GM23338 (cell line): ENCODE results near the gene EFNB2. TPM values are rescaled to one million over a fixed set of nuclear protein-coding genes. Genes with fewer than 3 reads are reported as not detected.

Source experiments
- ATAC-seq: fragments of 200-7000 bp; cut with Tn5 transposase; 3 replicates; pipeline ENCODE4 v1.9.1; 2020
- DNase-seq: peaks from one replicate; pipeline ENCODE4 v3.0.0-alpha.2; 2015; ENCODE audit warnings: low spot score
- H2AFZ ChIP-seq: fragments of 200-600 bp; sonication (generic); 2 replicates; pipeline ENCODE4 v1.8.0; 2016; ENCODE audit warnings: antibody characterized with exemption, mild to moderate bottlenecking, moderate library complexity
- H3F3A ChIP-seq: fragments of 200-600 bp; sonication (generic); replicated peaks from 2 replicates; pipeline ENCODE4 v1.8.0; 2017; ENCODE audit warnings: antibody characterized with exemption, mixed run types, low read depth
- H3K27ac ChIP-seq: fragments of 200-600 bp; sonication (generic); 2 replicates; pipeline ENCODE4 v1.6.1; 2016; ENCODE audit warnings: low read depth
- H3K27me3 ChIP-seq: fragments of 200-600 bp; sonication (generic); 2 replicates; pipeline ENCODE4 v1.8.0; 2016; ENCODE audit warnings: mild to moderate bottlenecking, mixed run types, moderate library complexity; ENCODE audit not compliant: insufficient read depth
- H3K36me3 ChIP-seq: fragments of 200-600 bp; sonication (generic); 2 replicates; pipeline ENCODE4 v1.8.0; 2016; ENCODE audit warnings: mild to moderate bottlenecking; ENCODE audit not compliant: insufficient read depth
- H3K4me1 ChIP-seq: fragments of 200-600 bp; sonication (generic); 2 replicates; pipeline ENCODE4 v1.8.0; 2016; ENCODE audit warnings: mild to moderate bottlenecking, moderate library complexity; ENCODE audit not compliant: insufficient read depth
- H3K4me2 ChIP-seq: fragments of 200-600 bp; sonication (generic); 2 replicates; pipeline ENCODE4 v1.7.1; 2017; ENCODE audit warnings: mixed run types
- H3K4me3 ChIP-seq: fragments of 200-600 bp; sonication (generic); 2 replicates; pipeline ENCODE4 v1.6.1; 2016; ENCODE audit warnings: mixed run types
- H3K79me2 ChIP-seq: fragments of 200-600 bp; sonication (generic); replicated peaks from 2 replicates; pipeline ENCODE4 v1.8.0; 2017; ENCODE audit warnings: mild to moderate bottlenecking; ENCODE audit not compliant: insufficient read depth
- H3K9me2 ChIP-seq: fragments of 200-600 bp; sonication (generic); 2 replicates; pipeline ENCODE4 v1.8.0; 2017; ENCODE audit not compliant: insufficient read depth
- H4K20me1 ChIP-seq: fragments of 200-600 bp; sonication (generic); replicated peaks from 2 replicates; pipeline ENCODE4 v1.8.0; 2017; ENCODE audit warnings: mild to moderate bottlenecking; ENCODE audit not compliant: insufficient read depth
- H3K27ac Mint-ChIP-seq: 2 replicates; pipeline ENCODE4 v1.8.0; 2020; ENCODE audit warnings: inconsistent platforms, mild to moderate bottlenecking, moderate library complexity, mixed read lengths
- H3K27me3 Mint-ChIP-seq: 3 replicates; pipeline ENCODE4 v1.8.0; 2022; ENCODE audit warnings: low read depth, mild to moderate bottlenecking, moderate library complexity, mixed read lengths, inconsistent platforms; ENCODE audit not compliant: insufficient read depth, poor library complexity
- H3K36me3 Mint-ChIP-seq: 3 replicates; pipeline ENCODE4 v1.8.0; 2021; ENCODE audit warnings: low read depth, mild to moderate bottlenecking, inconsistent platforms, moderate library complexity, mixed read lengths
- H3K4me1 Mint-ChIP-seq: 3 replicates; pipeline ENCODE4 v1.8.0; 2020; ENCODE audit warnings: mild to moderate bottlenecking, inconsistent platforms, mixed read lengths
- H3K4me3 Mint-ChIP-seq: 3 replicates; pipeline ENCODE4 v1.8.0; 2021; ENCODE audit warnings: moderate library complexity, mild to moderate bottlenecking, inconsistent platforms, mixed read lengths
- H3K9me3 Mint-ChIP-seq: 3 replicates; pipeline ENCODE4 v1.8.0; 2020; ENCODE audit warnings: moderate library complexity, mild to moderate bottlenecking, inconsistent platforms, mixed read lengths
- CTCF ChIP-seq, 2 experiments: fragments of 200-600 bp in 1 of 2; sonication (generic) in 1 of 2; conservative IDR thresholded peaks; 2 replicates each; pipeline versions ENCODE4 v1.5.1 to v1.6.1; 2016 to 2017; ENCODE audit warnings: antibody characterized with exemption in 2 of 2, low read depth in 2 of 2, mild to moderate bottlenecking in 2 of 2, moderate library complexity in 1 of 2
- ETS1 ChIP-seq: IDR thresholded peaks from 2 replicates; pipeline ENCODE4 v1.6.1; 2016; ENCODE audit warnings: antibody characterized with exemption
- EZH2 ChIP-seq: fragments of 200-600 bp; sonication (generic); IDR thresholded peaks from one replicate; pipeline ENCODE4 v1.8.0; 2017; ENCODE audit warnings: antibody characterized with exemption, mild to moderate bottlenecking, low read depth; ENCODE audit not compliant: unreplicated experiment
- EZH2phosphoT487 ChIP-seq: fragments of 200-600 bp; sonication (generic); IDR thresholded peaks from one replicate; pipeline ENCODE4 v1.8.1; 2018; ENCODE audit warnings: antibody characterized with exemption; ENCODE audit not compliant: unreplicated experiment
- NANOG ChIP-seq: IDR thresholded peaks from 2 replicates; pipeline ENCODE4 v1.6.1; 2016; ENCODE audit warnings: antibody characterized with exemption, borderline replicate concordance
- POLR2AphosphoS5 ChIP-seq: IDR thresholded peaks from 2 replicates; pipeline ENCODE4 v1.6.1; 2016; ENCODE audit warnings: antibody characterized with exemption, low read depth
- STAT1 ChIP-seq: IDR thresholded peaks from one replicate; pipeline ENCODE4 v1.6.1; 2016; ENCODE audit warnings: antibody characterized with exemption; ENCODE audit not compliant: unreplicated experiment
- ZNF114 ChIP-seq: fragments of 250-450 bp; sonication (Bioruptor Pico); IDR thresholded peaks from 2 replicates; pipeline ENCODE4 v1.5.0; 2020; ENCODE audit warnings: mild to moderate bottlenecking, moderate library complexity
- ZNF331 ChIP-seq: fragments of 250-450 bp; sonication (Bioruptor Pico); IDR thresholded peaks from 2 replicates; pipeline ENCODE4 v1.5.0; 2020; ENCODE audit warnings: low read depth, mild to moderate bottlenecking, moderate library complexity
- ZNF462 ChIP-seq: fragments of 250-450 bp; sonication (Bioruptor Pico); IDR thresholded peaks from 2 replicates; pipeline ENCODE4 v1.5.0; 2020; ENCODE audit warnings: mild to moderate bottlenecking, moderate library complexity
- polyA plus RNA-seq: library from polyadenylated mRNA; unstranded; fragments of >200 nt; fragmentation: Nextera tagmentation; extraction: Ambion mirVana; gene quantifications from 2 replicates; pipeline ENCODE4 v1.2.1, GENCODE V29; 2016
- total RNA-seq: library from RNA; depleted of rRNA; stranded (reverse); fragments of >200 nt; shearing (Covaris generic); gene quantifications from 2 replicates; pipeline ENCODE4 v1.2.3, GENCODE V29; 2014
- TF ChIP-seq, protein P1 (sequence below): IDR thresholded peaks from one replicate; pipeline ENCODE4 v1.6.1; 2018; ENCODE audit warnings: antibody characterized with exemption; ENCODE audit not compliant: unreplicated experiment

Gene EFNB2
- total and polyA plus RNA-seq, 2 experiments from 2014 or later: 5.7 to 10.9 TPM

GRCh38 chr13:106468744-106469590, 66.5 kb downstream of the EFNB2 start (continued):
- TF ChIP-seq EZH2phosphoT487 (no peak), ZNF114 (CRISPR knock-in tag) (no peak), STAT1 (no peak)

- H3K9me2 ChIP-seq: peaks cover 4% of the 10 kb centered on the region; the same call in 1 of the 2 replicates
- no peak overlapping the region for H3K27ac ChIP-seq
- no peaks in the 10 kb centered on the region for H3K79me2 ChIP-seq
- no peaks in the 10 kb centered on the region for H3K27me3 ChIP-seq
- H3K27ac Mint-ChIP-seq: no peak overlapping the region
- H3K4me3 Mint-ChIP-seq: no peak overlapping the region
- H3K4me1 Mint-ChIP-seq: peaks cover 24% of the 10 kb centered on the region
- H3K36me3 ChIP-seq: no peaks in the 10 kb centered on the region
- H4K20me1 ChIP-seq: no peaks in the 10 kb centered on the region
- H3K4me2 ChIP-seq: no peak overlapping the region
- H3K27me3 Mint-ChIP-seq: peaks cover 9% of the 10 kb centered on the region
- no peak for ATAC-seq
- TF ChIP-seq NANOG: no peak
- no peak for TF ChIP-seq POLR2AphosphoS5
- TF ChIP-seq, protein P1, sequence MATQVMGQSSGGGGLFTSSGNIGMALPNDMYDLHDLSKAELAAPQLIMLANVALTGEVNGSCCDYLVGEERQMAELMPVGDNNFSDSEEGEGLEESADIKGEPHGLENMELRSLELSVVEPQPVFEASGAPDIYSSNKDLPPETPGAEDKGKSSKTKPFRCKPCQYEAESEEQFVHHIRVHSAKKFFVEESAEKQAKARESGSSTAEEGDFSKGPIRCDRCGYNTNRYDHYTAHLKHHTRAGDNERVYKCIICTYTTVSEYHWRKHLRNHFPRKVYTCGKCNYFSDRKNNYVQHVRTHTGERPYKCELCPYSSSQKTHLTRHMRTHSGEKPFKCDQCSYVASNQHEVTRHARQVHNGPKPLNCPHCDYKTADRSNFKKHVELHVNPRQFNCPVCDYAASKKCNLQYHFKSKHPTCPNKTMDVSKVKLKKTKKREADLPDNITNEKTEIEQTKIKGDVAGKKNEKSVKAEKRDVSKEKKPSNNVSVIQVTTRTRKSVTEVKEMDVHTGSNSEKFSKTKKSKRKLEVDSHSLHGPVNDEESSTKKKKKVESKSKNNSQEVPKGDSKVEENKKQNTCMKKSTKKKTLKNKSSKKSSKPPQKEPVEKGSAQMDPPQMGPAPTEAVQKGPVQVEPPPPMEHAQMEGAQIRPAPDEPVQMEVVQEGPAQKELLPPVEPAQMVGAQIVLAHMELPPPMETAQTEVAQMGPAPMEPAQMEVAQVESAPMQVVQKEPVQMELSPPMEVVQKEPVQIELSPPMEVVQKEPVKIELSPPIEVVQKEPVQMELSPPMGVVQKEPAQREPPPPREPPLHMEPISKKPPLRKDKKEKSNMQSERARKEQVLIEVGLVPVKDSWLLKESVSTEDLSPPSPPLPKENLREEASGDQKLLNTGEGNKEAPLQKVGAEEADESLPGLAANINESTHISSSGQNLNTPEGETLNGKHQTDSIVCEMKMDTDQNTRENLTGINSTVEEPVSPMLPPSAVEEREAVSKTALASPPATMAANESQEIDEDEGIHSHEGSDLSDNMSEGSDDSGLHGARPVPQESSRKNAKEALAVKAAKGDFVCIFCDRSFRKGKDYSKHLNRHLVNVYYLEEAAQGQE: no peak
- TF ChIP-seq ZNF114 (CRISPR knock-in tag): no peak
- TF ChIP-seq EZH2phosphoT487: no peak
- TF ChIP-seq EZH2: no peak
- TF ChIP-seq ETS1: no peak
- no peak for TF ChIP-seq ZNF331 (CRISPR knock-in tag)
- TF ChIP-seq STAT1: no peak
- TF ChIP-seq ZNF462 (CRISPR knock-in tag): no peak
- no peak for TF ChIP-seq CTCF (conservative IDR thresholded peaks at IDR 0.05; ENCODE audit: low read depth in 2 of 2)
- H3K4me3 ChIP-seq: no peak overlapping the region
- no peak for DNase-seq
- H3K9me3 Mint-ChIP-seq: no peaks in the 10 kb centered on the region; the same call in 2 of the 3 replicates
- no peaks in the 10 kb centered on the region for H3K36me3 Mint-ChIP-seq
- H3F3A ChIP-seq: no peaks in the 10 kb centered on the region
- H3K4me1 ChIP-seq: peaks cover 20% of the 10 kb centered on the region
- no peak overlapping the region for H2AFZ ChIP-seq
Measured at GRCh38 chr13:106468207-106468606, 67.3 kb downstream of the EFNB2 start.
